G401.6 (cell line): Measurements from ENCODE around the gene ZNF148.

Experiments
- FAIRE-seq: peaks from 2 replicates; lab custom pipeline; 2012; peaks lifted over from hg19 to GRCh38; lab: Jason Lieb, UNC

The ZNF148 gene

DNA sequence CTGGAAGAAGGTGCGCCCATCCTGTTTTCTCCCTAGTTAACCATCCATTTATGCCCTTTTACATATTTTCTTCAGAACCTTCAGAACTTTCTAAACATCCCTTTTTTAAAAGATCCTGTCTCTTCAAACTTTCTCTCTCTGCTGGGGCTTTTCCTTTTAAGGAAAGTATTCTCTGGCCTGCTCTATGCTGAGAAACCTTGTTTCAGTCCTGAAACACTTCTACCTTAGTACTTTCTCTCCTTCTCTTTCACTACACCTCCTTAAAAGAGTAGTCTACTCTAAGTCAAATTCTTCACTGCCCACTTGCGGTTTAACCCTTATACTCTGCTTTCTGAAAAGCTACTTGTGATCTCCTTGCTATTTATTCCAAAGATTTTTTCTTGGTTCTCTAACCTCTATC, 97.0 kb downstream of the ZNF148 start:
- FAIRE-seq, result no peak

DNA sequence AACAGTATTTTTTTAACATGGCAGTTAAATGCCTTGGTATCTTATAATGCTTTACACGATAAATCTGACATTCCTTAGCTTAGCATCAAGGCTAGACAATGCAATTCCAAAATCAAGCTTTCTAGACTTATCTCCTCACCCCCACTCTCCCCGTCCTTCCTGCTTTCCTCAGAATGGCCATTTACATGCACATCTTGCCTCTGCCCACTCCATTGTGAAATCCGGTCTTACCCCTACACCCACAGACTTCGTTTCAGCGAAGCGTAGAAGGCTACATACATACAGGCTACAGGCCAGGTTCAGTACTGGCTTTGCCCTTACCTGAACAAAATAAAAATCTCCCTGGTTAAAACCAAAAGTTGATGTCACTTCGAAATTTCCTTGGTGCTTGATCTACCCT, 104.0 kb downstream of the ZNF148 start:
- no peak for FAIRE-seq

DNA sequence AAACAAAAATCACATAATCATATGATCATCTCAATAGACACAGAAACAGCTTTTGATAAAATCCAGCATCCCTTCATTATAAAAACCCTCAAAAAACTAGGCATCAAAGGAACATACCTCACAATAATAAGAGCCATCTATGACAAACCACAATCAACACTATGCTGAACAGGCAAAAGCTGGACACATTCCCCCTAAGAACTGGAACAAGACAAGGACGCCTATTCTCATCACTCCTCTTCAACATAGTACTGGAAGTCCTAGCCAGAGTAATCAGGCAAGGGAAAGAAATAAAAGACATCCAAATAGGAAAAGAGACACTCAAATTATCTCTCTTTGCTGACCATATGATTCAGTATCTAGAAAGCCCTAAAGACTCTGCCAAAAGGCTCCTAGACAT, 107.7 kb downstream of the ZNF148 start:
- no peak for FAIRE-seq

- no peak for FAIRE-seq
Observed at GRCh38 chr3:125266971-125267370, 108.2 kb downstream of the ZNF148 start.

DNA sequence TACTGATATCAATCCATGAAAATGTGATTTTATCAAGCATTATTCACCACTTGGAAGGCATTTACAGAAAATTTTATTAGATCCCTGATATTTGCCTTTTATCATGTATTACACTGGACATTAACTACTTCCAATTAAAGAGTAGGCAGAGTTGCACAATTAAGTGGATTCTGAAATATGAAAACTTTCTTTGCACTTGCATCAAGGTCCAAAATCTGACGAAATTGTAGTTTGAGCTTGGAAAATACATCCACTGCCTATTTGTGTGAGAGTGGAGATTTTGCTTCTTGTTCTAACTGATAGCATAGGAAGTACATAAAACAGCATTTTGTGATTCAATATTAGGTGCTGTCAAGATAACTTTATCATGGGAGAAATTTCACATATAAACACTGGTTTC, 113.0 kb downstream of the ZNF148 start:
- FAIRE-seq, result no peak

- no peak for FAIRE-seq
Observed at GRCh38 chr3:125261031-125261430, 114.1 kb downstream of the ZNF148 start.

GRCh38 chr3:125260158-125260557, 115.0 kb downstream of the ZNF148 start:
- no peak for FAIRE-seq

DNA sequence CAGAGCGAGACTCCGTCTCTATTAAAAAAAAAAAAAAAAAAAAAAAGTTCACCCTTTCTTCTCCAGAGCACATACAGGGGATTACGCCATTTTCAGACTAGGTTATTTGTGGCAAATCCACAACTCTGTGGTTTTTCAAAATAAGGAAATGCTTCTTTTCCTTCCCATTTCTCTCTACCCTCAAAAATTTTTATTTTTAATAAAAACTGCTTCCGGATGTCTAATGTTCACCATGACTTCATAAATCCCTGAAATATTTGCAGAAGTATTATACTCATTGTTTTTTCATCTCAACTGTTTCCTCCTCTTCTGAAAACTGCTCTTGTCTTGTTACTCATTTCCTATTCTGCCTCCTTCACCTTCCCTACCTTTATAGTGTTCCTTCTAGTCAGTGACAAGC, 117.6 kb downstream of the ZNF148 start:
- no peak for FAIRE-seq

DNA sequence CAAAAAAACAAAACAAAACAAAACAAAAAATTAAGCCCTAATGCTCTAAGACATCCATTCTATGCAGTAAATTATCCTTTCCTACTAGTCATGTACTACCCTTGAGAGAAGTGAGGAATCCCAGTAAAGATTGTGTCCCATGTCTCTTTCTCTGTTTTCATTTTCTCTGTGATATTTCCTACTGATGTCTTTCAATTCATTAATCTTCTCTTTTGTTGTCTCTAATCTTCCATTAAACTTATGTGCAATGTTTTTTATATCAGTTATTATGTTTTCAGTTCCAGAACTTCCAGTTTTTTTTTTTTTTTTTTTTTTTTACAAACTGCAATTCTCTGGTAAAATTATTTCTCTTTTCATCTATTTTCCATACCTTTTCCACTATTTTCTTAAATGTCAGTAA, 118.5 kb downstream of the ZNF148 start:
- peak; percentile 52 for FAIRE-seq

- no peak for FAIRE-seq
Observed at GRCh38 chr3:125250973-125251372, 124.2 kb downstream of the ZNF148 start.

DNA sequence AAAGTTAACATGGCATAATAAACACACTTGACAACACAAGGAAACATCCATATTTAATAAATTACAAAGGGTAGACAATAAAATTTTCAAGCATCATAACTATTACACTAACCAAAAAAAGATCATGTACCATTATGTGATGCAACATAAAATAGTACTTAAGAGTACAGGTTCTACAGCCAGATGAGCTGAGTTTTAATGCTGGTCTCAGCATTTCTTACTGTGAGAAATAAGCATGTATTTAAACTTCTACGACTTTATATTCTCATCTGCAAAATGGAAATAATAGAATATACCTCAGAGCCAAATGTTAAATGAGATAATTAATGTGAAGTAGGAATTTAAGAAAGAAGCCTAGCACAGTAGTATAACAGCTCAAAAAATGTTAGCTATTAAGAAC, 128.9 kb downstream of the ZNF148 start:
- no peak for FAIRE-seq

DNA sequence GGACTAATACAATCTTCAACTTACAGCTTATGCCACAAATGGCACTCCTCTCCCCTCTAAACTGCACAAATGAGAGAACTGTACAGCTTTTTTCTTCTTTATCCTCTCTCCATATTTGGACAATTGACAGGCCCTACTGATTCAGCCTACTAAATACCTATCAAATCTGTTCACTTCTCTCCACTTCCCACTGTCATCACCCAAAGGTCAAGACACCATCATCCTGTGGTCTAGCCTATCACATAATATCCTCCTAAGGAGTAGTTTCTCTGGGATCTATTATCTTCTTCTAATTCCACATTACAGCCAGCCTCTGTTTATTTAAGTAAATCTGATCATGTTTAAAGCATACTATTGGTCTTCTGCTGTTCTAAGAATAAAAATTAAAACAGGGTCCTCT, 129.6 kb downstream of the ZNF148 start:
- no peak for FAIRE-seq

DNA sequence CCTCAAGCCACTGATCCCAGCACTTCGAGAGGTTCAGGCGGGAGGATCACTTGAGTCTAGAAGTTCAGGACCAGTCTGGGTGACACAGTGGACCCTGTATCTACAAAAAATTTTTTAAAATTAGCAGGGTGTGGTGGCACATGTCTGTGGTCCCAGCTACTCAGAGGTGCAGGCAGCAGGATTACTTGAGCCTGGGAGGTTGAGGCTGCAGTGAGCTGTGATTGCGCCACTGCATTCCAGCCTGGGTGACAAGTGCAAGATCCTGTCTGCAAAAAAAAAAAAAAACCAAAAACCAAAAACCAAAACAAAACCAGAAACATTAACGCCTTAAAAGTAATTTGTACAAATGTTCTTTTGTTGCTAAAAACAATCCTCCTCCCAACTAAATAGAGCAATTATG, 134.6 kb downstream of the ZNF148 start:
- no peak for FAIRE-seq

GRCh38 chr3:125239266-125239665, 135.9 kb downstream of the ZNF148 start:
- FAIRE-seq, result no peak

DNA sequence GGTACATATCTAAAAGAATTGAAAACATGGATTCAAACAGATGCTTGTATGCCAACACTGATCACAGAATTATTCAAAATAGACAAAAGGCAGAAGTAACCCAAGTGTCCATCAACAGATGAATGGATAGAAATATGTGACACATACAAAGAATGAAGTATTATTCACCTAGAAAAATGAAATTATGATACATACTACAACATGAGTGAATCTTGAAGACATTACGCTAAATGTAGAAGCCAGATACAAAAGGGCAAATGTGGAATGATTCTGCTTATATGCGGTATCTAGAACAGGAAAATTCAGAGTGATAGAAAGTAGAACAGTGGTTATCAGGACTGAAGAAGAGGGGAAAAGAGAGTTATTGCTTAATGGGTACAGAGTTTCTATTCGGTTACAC, 136.4 kb downstream of the ZNF148 start:
- FAIRE-seq, result no peak

DNA sequence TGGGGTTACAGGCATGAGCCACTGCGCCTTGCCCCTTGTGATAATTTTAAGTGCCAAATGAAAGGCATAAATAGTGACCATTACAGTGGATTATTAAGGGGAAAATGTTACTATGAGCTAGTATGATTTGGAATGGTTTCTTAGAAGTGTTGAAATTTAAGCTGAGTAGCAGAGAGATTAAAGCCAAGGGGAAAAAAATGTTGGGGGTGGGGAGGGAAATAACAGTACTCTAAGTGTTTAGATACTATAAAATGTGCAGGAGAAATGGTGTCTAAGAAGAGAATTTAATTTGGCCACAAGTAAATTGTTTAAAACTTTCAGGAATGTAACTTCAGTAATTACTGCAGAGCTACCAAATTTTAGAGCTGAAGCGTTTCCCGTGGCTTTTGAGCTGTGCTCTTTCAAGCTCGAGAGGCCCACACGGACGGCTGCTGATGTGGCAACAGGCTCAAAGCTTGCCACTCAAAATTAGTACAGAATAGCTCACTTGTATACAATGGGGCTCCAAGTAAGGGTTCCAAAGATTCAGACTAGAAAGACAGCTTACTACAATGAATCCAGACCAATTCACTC, 138.7 kb downstream of the ZNF148 start:
- no peak for FAIRE-seq

DNA sequence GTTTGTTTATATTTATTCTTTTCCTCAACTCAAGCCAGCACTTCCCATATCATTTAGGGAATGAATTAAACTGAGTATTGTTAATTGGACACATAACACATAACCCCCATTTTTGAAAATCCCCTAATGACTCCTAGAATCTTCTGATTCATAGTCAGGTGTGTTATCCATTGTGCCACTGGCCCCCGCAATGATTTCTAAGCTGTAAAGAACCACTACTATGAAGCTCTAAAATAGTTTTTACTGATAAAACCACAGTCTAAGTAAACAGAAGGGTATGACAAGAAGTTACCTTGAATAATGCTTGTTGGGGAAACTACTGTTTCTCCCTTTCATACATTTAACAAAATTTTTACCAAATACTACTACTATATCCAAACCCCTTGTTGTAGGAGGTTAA, 140.3 kb downstream of the ZNF148 start:
- no peak for FAIRE-seq

- no peak for FAIRE-seq
Observed at GRCh38 chr3:125232401-125232800, 142.7 kb downstream of the ZNF148 start.

DNA sequence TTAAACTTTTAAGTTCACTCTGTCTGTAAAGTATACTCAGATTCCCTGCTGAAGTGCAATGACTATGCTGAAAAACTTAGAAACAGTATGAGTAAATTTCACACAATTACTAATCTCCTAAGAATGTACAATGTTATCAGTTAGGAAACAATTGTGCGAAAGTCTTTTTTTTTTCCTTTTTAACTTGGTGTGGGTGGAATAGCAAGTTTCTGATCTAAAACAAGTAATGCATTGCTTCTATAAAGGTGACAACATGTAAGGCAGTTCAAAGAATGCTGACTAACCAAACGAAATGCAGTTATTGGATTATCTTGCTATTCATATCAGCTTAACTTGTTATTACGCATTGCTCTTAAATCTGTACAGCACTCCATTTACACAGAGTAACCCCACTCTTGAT, 143.2 kb downstream of the ZNF148 start:
- FAIRE-seq, result peak; percentile 21

GRCh38 chr3:125229707-125230106, 145.4 kb downstream of the ZNF148 start:
- FAIRE-seq, result no peak

- no peak for FAIRE-seq
Observed at GRCh38 chr3:125229168-125229567, 146.0 kb downstream of the ZNF148 start.

GRCh38 chr3:125221831-125222230, 153.3 kb downstream of the ZNF148 start:
- FAIRE-seq, result no peak

- FAIRE-seq, result no peak
Observed at GRCh38 chr3:125220727-125221429, 154.2 kb downstream of the ZNF148 start.

- no peak for FAIRE-seq
Observed at GRCh38 chr3:125220183-125220582, 154.9 kb downstream of the ZNF148 start.
